ENCODE results near the gene MRPS18B.

Gene MRPS18B

GRCh38 chr6:30610065-30610464 lies 7.6 kb upstream of the MRPS18B start:
- DNase-seq: no peak

- DNase-seq: no peak
Measured at GRCh38 chr6:30611150-30611855, 6.3 kb upstream of the MRPS18B start.

- no peak for DNase-seq
Measured at GRCh38 chr6:30611856-30612194, 5.8 kb upstream of the MRPS18B start.

GRCh38 chr6:30612213-30612612 lies 5.4 kb upstream of the MRPS18B start:
- DNase-seq: peak; percentile 46

- peak; percentile 61 for DNase-seq
Measured at GRCh38 chr6:30612687-30613248, 4.9 kb upstream of the MRPS18B start.

- DNase-seq: no peak
Measured at GRCh38 chr6:30613251-30614043, 4.2 kb upstream of the MRPS18B start.

- no peak for DNase-seq
Measured at GRCh38 chr6:30614044-30614842, 3.4 kb upstream of the MRPS18B start.

- DNase-seq: peak; percentile 98
Measured at GRCh38 chr6:30614843-30615218, 2.8 kb upstream of the MRPS18B start.

- peak; percentile 89 for DNase-seq
Measured at GRCh38 chr6:30615219-30615957, 2.3 kb upstream of the MRPS18B start.

- DNase-seq: peak; percentile 39
Measured at GRCh38 chr6:30615958-30616810, 1.5 kb upstream of the MRPS18B start.

- DNase-seq: peak; percentile 100
Measured at GRCh38 chr6:30616811-30617564, 652 bp upstream of the MRPS18B start, which contains the start of gene PPP1R10. Gene PPP1R10 (minus strand): TSS chr6:30617243. CDS start chr6:30609944, 7,299 bp downstream.

GRCh38 chr6:30618270-30618797 lies 694 bp downstream of the MRPS18B start:
- DNase-seq: no peak

- DNase-seq: no peak
Measured at GRCh38 chr6:30619561-30619960, 1.9 kb downstream of the MRPS18B start.

- no peak for DNase-seq
Measured at GRCh38 chr6:30625511-30625910, 7.9 kb downstream of the MRPS18B start.

- DNase-seq: peak; percentile 81
Measured at GRCh38 chr6:30626484-30627366, 9.1 kb downstream of the MRPS18B start, which contains the start of gene ATAT1. Gene ATAT1 (plus strand): TSS chr6:30626874.

- no peak for DNase-seq
Measured at GRCh38 chr6:30635834-30636233, 18.2 kb downstream of the MRPS18B start.

GRCh38 chr6:30640481-30640880 lies 22.8 kb downstream of the MRPS18B start:
- no peak for DNase-seq

GRCh38 chr6:30641048-30641447 lies 23.4 kb downstream of the MRPS18B start:
- DNase-seq: no peak

- no peak for DNase-seq
Measured at GRCh38 chr6:30643656-30644055, 26.0 kb downstream of the MRPS18B start.
